GM18858 (cell line): ENCODE results near the gene OTOP3.
A peak's percentile ranks its signal among the peaks of the same experiment; 100 is the strongest.
"Not testable (repeated sequence)": the region's sequence is repeated elsewhere in the genome, so short reads cannot be mapped to it uniquely, and the experiment has no call there.

Experiments
- ATAC-seq: cut with Tn5 transposase; IDR thresholded peaks from one replicate; pipeline ENCODE4 v1.9.1; 2021; ENCODE audit not compliant: unreplicated experiment

OTOP3 gene

DNA sequence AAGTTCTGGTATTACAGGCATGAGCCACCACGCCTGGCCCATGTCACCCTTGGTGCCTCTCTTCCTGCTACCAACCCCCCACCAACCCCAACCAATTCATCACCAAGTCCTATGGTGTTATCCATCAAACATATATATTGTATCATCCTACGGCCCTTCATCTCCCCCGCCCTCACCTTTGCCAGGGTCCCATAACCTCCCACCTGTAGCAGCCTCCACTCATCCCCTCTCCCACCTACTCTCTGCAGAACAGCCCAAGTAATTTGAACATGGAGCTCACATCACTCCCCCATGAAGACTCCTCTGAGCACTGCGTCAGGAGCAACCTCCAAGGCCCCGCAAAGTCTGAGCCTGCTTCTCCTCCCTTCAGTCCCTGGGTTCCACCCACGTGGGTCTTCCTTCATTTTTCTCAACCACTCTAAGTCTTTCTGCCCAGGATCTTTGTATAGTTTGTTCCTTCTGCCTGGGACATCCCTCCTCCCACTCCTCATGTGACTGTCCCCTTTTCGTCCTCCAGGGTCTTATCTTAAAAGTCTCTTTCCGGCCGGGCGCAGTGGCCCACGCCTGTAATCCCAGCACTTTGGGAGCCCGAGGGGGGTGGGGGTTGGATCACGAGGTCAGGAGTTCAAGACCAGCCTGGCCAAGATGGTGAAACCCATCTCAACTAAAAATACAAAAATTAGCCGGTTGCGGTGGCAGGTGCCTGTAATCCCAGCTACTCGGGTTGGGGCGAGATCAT, 43.9 kb downstream of the OTOP3 start:
- ATAC-seq = no peak

DNA sequence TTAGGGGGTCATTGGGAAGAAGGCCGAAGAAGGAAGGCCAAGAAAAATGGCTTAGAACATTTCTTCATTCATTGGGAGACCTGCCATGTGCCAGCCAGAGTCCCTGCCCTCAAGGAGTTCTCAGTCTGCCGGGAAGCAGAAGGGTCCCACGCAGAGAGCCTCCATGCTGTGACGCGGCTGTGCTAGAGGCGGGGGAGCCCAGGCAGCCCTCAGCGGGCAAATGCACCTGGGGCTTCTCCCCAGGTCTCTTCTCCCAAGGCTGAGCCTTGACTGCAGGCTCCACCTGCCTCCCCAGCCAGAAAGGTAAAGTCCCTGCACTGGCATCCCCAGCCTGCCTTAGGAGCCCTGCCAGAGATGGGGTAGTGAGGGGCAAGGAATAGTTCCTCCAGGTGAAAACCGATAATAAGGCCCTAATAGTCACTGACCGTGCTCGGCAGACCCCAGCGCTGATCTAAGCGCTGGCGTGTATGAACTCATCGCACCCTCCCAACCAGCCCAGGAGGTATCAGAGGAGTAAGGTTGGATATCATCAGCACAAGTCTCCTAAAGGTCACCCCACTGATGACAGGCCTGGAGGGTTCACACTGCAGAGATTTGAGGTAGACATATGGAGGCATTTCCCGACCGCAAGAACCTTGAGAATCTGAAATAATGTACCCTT, 45.8 kb downstream of the OTOP3 start:
- no peak for ATAC-seq

DNA sequence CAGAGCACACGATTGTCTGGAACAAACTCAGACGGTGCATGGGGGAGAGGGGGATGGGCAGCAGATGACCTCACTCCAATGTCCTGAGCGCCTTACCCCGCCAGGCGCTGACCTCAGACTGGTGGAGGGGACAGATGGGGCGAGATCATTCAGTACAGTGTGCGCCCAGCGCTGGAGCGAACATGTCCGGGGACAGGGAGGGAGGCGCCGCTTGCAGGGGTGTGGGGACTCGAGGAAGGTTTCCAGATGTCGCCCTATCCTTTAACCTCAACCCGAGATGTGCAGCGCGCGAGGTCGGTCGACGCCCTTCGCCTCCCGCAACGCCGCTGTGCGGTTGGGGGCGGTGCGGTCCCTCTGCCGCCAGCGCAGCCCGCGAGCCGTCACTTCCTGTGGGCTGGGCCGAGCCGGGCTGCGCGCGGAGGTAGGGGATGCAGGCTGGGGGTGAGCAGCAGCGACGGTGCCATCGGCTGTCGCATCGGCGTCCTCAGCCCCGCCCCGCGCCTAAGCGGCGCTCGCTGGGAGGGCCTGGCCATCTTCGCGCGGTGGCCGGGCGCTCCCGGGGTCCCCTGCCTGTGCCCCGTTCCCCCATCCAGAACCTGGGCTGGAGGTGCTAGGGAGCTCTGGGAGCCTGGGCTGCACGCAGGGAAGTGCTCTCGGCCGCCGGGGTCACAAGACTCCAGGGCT, 46.4 kb downstream of the OTOP3 start:
- ATAC-seq = no peak

DNA sequence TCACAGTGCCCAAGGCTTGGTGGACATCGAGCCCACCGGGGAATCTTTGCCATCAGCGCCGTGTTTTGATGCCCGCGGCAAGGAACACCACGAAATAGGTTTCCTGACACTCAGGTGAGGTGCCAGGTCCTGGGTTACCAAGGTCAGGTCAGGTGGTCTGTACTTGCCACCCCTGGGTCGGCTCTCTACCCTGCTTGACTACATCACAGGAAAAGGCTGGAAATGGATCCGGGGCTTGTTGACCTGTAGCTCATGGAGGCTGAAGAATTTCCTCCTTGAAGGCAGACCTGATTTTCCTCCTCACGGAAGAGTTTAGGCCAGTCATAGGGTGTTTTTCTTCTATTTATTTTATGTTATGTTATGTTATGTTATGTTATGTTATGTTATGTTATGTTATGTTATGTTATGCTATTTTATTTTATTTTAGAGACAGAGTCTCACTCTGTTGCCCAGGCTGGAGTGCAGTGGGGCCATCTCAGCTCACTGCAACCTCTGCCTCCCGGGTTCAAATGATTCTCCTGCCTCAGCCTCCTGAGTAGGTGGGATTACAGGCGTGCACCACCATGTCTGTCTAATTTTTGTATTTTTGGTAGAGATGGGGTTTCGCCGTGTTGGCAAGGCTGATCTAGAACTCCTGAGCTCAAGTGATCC, 47.1 kb downstream of the OTOP3 start:
- ATAC-seq = not testable (repeated sequence)

DNA sequence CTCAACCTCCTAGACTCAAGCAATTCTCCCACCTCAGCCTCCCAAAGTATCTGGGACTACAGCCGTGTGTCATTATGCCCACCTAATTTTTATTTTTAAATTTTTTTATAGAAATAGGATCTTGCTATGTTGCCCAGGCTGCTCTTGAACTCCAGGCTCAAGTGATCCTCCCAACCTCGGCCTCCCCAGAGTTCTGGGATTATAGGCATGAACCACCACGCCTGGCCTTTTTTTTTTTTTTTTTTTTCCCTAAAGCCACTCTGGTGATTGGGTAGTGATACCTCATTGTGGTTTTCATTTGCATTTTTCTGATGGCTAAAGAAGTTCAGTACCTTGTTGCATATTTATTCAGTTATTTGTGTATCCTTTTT, 50.5 kb downstream of the OTOP3 start:
- no peak for ATAC-seq

- peak; percentile 76 for ATAC-seq
Observed at GRCh38 chr17:74987418-74987908, 51.8 kb downstream of the OTOP3 start, which contains the start of gene CDR2L. TSS of gene CDR2L (plus strand) at chr17:74987632. CDS start at chr17:74988044, 412 bp downstream.

GRCh38 chr17:74987909-74988711, 52.4 kb downstream of the OTOP3 start:
- peak; percentile 22 for ATAC-seq

DNA sequence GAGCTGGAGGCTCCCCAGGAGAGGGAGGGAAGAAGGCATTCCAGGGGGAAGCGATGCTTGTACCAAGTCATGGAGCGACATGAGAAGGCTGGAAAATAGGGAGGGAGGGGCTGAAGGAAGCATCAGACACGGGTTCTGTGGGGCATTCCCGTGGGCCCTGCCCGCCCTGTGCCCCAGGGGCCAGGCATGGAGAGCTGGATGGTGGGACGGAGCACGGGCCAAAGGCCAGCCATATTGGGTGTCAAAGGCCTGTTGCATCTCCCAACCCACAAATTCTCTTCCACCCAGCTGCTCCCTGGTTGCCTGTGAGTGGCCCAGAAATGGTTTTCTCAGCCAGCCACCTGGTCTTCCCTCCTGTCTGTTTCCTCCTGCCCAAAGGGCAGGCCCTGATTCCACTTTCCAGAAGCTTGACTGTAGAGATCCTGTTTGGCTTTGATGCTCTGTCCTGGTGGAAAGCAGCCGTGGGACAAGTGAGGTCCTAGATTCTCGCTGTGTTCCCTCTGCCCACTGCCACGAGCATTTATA, 54.9 kb downstream of the OTOP3 start:
- ATAC-seq = no peak

DNA sequence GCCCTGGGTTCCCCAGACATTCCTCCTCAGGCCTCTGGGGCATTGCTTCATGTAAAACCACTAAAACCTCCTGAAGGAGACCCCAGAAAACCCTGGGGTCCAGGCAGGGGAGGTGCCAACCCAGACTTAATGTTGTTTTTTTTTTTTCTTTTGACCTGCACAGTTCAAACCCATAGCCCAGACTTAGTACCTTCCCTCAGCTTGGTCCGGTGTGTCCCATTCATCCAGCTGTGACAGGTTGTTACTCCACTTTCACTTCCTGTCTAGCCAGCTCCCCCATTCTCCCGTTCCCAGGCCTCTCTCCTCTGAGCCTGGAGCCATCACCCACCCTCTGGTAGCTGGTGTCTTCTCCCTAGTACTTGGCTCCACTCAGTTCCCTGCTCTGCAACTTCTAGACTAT, 56.5 kb downstream of the OTOP3 start:
- ATAC-seq = no peak

- no peak for ATAC-seq
Observed at GRCh38 chr17:74994440-74994839, 58.7 kb downstream of the OTOP3 start.

GRCh38 chr17:74995847-74996246, 60.1 kb downstream of the OTOP3 start:
- ATAC-seq = no peak

DNA sequence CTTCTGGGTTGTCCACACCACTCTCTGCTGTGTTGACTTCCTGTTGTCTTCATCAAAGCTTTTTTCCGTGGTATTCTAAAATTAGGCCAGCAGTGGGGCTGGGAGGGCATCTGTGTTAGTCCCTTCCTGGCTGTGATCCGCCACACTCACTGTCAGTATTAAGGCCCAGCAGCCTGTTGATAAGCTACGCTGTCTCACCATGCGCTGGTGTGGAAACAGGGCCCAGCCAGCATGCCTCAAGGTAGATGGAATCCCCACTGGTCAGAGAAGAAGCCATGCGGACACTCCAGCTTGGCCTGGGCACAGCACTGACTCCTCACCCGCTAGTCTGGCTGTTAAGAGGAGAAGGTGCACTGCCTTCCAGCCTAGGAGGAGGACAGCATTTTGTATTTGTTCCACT, 63.1 kb downstream of the OTOP3 start:
- no peak for ATAC-seq

- ATAC-seq = no peak
Observed at GRCh38 chr17:74999523-74999922, 63.8 kb downstream of the OTOP3 start.
